HepG2 (cell line): Measurements from ENCODE around the gene TRMT1. TPM values are rescaled to one million over a fixed set of nuclear protein-coding genes. Genes with fewer than 3 reads are reported as not detected.

Experiments used
- ATAC-seq: fragments of 200-7000 bp; cut with Tn5 transposase; 3 replicates; pipeline ENCODE4 v1.9.1; 2020; ENCODE audit warnings: mild to moderate bottlenecking, moderate library complexity
- BruUV-seq: library from RNA; stranded (reverse); fragments of 400-500 nt; replicated peaks from 2 replicates; lab custom pipeline; 2021; lab: Mats Ljungman, UMichigan
- CTCF ChIA-PET: fragments of 300-600 bp; formaldehyde crosslinking; extraction: SDS; loops from one replicate; lab custom pipeline; 2021; ENCODE audit warnings: low total read pairs, inconsistent platforms, low intra/inter-chr PET ratio; lab: Yijun Ruan, JAX
- POLR2A ChIA-PET: fragments of 350-600 bp; sonication (Branson Sonifier 250); formaldehyde crosslinking; loops from one replicate; lab custom pipeline; 2020; ENCODE audit warnings: antibody characterized with exemption, inconsistent platforms; lab: Yijun Ruan, JAX
- DNase-seq: peaks from one replicate; pipeline ENCODE4 v3.0.0-alpha.2; 2015; ENCODE audit warnings: low spot score
- FAIRE-seq: peaks from 3 replicates; lab custom pipeline; 2011; peaks lifted over from hg19 to GRCh38; lab: Jason Lieb, UNC
- H2AFZ ChIP-seq: one replicate; pipeline ENCODE4 v1.6.1; 2011; ENCODE audit warnings: low read length, inconsistent platforms
- H3K27ac ChIP-seq: fragments of 300-600 bp; 3 replicates; pipeline ENCODE4 v1.8.0; 2011; ENCODE audit warnings: mixed run types, mild to moderate bottlenecking, mixed read lengths, low read length, inconsistent platforms; ENCODE audit not compliant: insufficient read depth; ENCODE audit errors: extremely low read length
- H3K27me3 ChIP-seq, 2 experiments: fragments of 200-600 bp in 1 of 2; 2 replicates in 1 of 2; 3 replicates in 1 of 2; pipeline versions ENCODE4 v1.6.0 to v1.8.0; 2011; ENCODE audit warnings: low read length in 2 of 2, mild to moderate bottlenecking in 2 of 2, moderate library complexity in 2 of 2, inconsistent platforms in 1 of 2; ENCODE audit not compliant: insufficient read depth in 2 of 2, control insufficient read depth in 1 of 2
- H3K36me3 ChIP-seq, 2 experiments: fragments of 200-600 bp in 1 of 2; replicated peaks in 1 of 2; 2 replicates in 1 of 2; 3 replicates in 1 of 2; pipeline versions ENCODE4 v1.5.1 to v1.8.0; 2011; ENCODE audit warnings: low read length in 2 of 2, inconsistent platforms in 1 of 2; ENCODE audit not compliant: insufficient read depth in 2 of 2, control insufficient read depth in 1 of 2
- H3K4me1 ChIP-seq: 2 replicates; pipeline ENCODE4 v1.5.1; 2012; ENCODE audit warnings: low read length, inconsistent platforms; ENCODE audit not compliant: insufficient read depth
- H3K4me2 ChIP-seq: 2 replicates; pipeline ENCODE4 v1.6.0; 2011; ENCODE audit warnings: low read depth, low read length, inconsistent platforms
- H3K4me3 ChIP-seq, 3 experiments: fragments of 200-600 bp in 1 of 3; sonication (generic), shearing (Covaris generic) in 1 of 3; replicated peaks in 1 of 3; 2 replicates each; pipeline ENCODE4 v1.5.1; 2011 to 2016; ENCODE audit warnings: low read length in 3 of 3, inconsistent platforms in 2 of 3, low read depth in 2 of 3, mild to moderate bottlenecking in 2 of 3, control low read depth in 1 of 3, mixed read lengths in 1 of 3; ENCODE audit not compliant: insufficient read depth in 1 of 3
- H3K79me2 ChIP-seq: one replicate; pipeline ENCODE4 v1.6.1; 2011; ENCODE audit warnings: low read length, inconsistent platforms; ENCODE audit not compliant: insufficient read depth
- H3K9ac ChIP-seq: 2 replicates; pipeline ENCODE4 v1.6.0; 2011; ENCODE audit warnings: mild to moderate bottlenecking, low read depth, low read length, inconsistent platforms; ENCODE audit not compliant: insufficient read depth
- H3K9me3 ChIP-seq: 2 replicates; pipeline ENCODE4 v1.5.1; 2012; ENCODE audit warnings: mild to moderate bottlenecking, low read length
- H4K20me1 ChIP-seq: 2 replicates; pipeline ENCODE4 v1.6.0; 2011; ENCODE audit warnings: inconsistent platforms, mild to moderate bottlenecking, low read length, moderate library complexity; ENCODE audit not compliant: insufficient read depth
- AGO2 ChIP-seq: fragments of 200-400 bp; formaldehyde crosslinking; optimal IDR thresholded peaks from 2 replicates; pipeline ENCODE3; 2017; ENCODE audit warnings: mild to moderate bottlenecking, low read depth, low read length, moderate library complexity
- ARNT2 ChIP-seq: sonication (generic); formaldehyde crosslinking; IDR thresholded peaks from 2 replicates; pipeline ENCODE4 v1.8.0; 2022; ENCODE audit warnings: mild to moderate bottlenecking, low read depth, missing genetic modification reagents, moderate library complexity
- BRF2 ChIP-seq: sonication (generic); formaldehyde crosslinking; IDR thresholded peaks from 2 replicates; pipeline ENCODE4 v1.8.1; 2022; ENCODE audit warnings: mild to moderate bottlenecking, missing genetic modification reagents
- FOXA3 ChIP-seq: IDR thresholded peaks from 2 replicates; pipeline ENCODE4 v1.6.1; 2016; ENCODE audit warnings: missing genetic modification reagents, missing compliant biosample characterization
- HDAC1 ChIP-seq: sonication (generic); formaldehyde crosslinking; IDR thresholded peaks from 2 replicates; pipeline ENCODE4 v1.5.1; 2020; ENCODE audit warnings: mild to moderate bottlenecking, missing genetic modification reagents
- SAP130 ChIP-seq: IDR thresholded peaks from 2 replicates; pipeline ENCODE4 v1.6.1; 2016; ENCODE audit warnings: low read depth
- SMYD3 ChIP-seq: sonication (generic); formaldehyde crosslinking; IDR thresholded peaks from 2 replicates; pipeline ENCODE4 v1.8.1; 2023; ENCODE audit warnings: mild to moderate bottlenecking, missing genetic modification reagents
- SOX5 ChIP-seq: IDR thresholded peaks from 2 replicates; pipeline ENCODE4 v1.6.1; 2016; ENCODE audit warnings: borderline replicate concordance
- YEATS4 ChIP-seq: sonication (generic); formaldehyde crosslinking; IDR thresholded peaks from 2 replicates; pipeline ENCODE4 v1.4.0; 2020; ENCODE audit warnings: missing genetic modification reagents, borderline replicate concordance
- ZBTB33 ChIP-seq: sonication (generic); formaldehyde crosslinking; IDR thresholded peaks from 2 replicates; pipeline ENCODE4 v1.4.0; 2020; ENCODE audit warnings: missing genetic modification reagents
- ZFX ChIP-seq: sonication (generic); formaldehyde crosslinking; IDR thresholded peaks from 2 replicates; pipeline ENCODE4 v1.4.0; 2020; ENCODE audit warnings: mild to moderate bottlenecking, low read depth, missing genetic modification reagents, moderate library complexity
- ZNF687 ChIP-seq: sonication (generic); formaldehyde crosslinking; IDR thresholded peaks from 2 replicates; pipeline ENCODE4 v1.5.1; 2020; ENCODE audit warnings: mild to moderate bottlenecking, missing genetic modification reagents, moderate library complexity
- WGBS: methylation state at CpG from one replicate; pipeline ENCODE4 v1.1.6; 2017; ENCODE audit warnings: low lambda C conversion rate; 5-methylcytosine and 5-hydroxymethylcytosine counted together
- in situ Hi-C: cut with HindIII; loops from 2 replicates; pipeline ENCODE4 v1.10.0; 2017; ENCODE audit warnings: low pct_unique_long_range_greater_than_20kb; ENCODE audit not compliant: extremely low pct_ligation_motif_present
- intact Hi-C: fragments of 100-400 bp; cut with micrococcal nuclease; formaldehyde crosslinking; loops from one replicate; pipeline ENCODE4 v1.10.0; 2022; ENCODE audit not compliant: unreplicated experiment
- polyA plus RNA-seq, 8 experiments: library from polyadenylated mRNA; depleted of rRNA in 3 of 8; stranded (reverse) in 7 of 8; unstranded in 1 of 8; fragments of >200 nt; fragmentation: Illumina TruSeq in 4 of 8; extraction: Trizol in 4 of 8; gene quantifications; 2 replicates each; pipeline versions ENCODE4 v1.2.1 to v1.2.3, GENCODE V29; 2011 to 2016; ENCODE audit warnings: low read depth in 4 of 8, missing spikeins in 1 of 8, mixed read lengths in 1 of 8; ENCODE audit not compliant: insufficient read depth in 1 of 8
- total RNA-seq, 5 experiments: library from RNA; depleted of rRNA; stranded (reverse); fragments of >200 nt; fragmentation: Illumina TruSeq; extraction: Trizol; gene quantifications; 2 replicates each; pipeline ENCODE4 v1.2.3, GENCODE V29; 2016; ENCODE audit warnings: low read depth in 1 of 5

The TRMT1 gene
- total and polyA plus RNA-seq, 2 of the 13 experiments (the other 11 are each of a cell fraction or from before 2014, with no cell fraction given): 35.5 to 44.1 TPM

GRCh38 chr19:13092606-13093235 is 23.8 kb downstream of the TRMT1 start:
- FAIRE-seq: no peak
- CTCF ChIA-PET: interaction anchor here (1.7 to 2.6 kb wide), 3 partner anchors 109 to 127 kb away, joined by 11 to 44 read pairs (median 18); no protein-coding TSS in a partner anchor
- intact Hi-C loops: loop anchor here (1.0 kb wide), 1 partner anchor 114 kb away; no protein-coding TSS in a partner anchor
- ATAC-seq: no peak
- H3K27me3 ChIP-seq: no peaks in the 10 kb centered on the region
- H3K36me3 ChIP-seq: peaks cover 0 to 2% of the 10 kb centered on the region in 2 experiments; a peak in 2 of 5 replicates
- DNase-seq: peak; percentile 13
- H4K20me1 ChIP-seq: no peaks in the 10 kb centered on the region; the same call in 1 of the 2 replicates
- TF ChIP-seq BRF2 (CRISPR knock-in tag): no peak
- TF ChIP-seq SOX5 (CRISPR knock-in tag): peak; percentile 28; the same call in 1 of the 2 replicates
- peak; percentile 41 for TF ChIP-seq AGO2
- 0 out of 2 replicates have a peak, but pooled peaks have one; percentile 21 for TF ChIP-seq ZFX (CRISPR knock-in tag)
- TF ChIP-seq ARNT2 (CRISPR knock-in tag): no peak
- no peak for TF ChIP-seq SMYD3 (CRISPR knock-in tag)
- TF ChIP-seq ZNF687 (CRISPR knock-in tag): peak; percentile 10; the same call in 1 of the 2 replicates
- 0 out of 2 replicates have a peak, but pooled peaks have one; percentile 16 for TF ChIP-seq FOXA3 (CRISPR knock-in tag)
- TF ChIP-seq ZBTB33: peak; percentile 95
- no peak for TF ChIP-seq YEATS4 (CRISPR knock-in tag)
- TF ChIP-seq HDAC1 (CRISPR knock-in tag): no peak
- TF ChIP-seq SAP130 (CRISPR knock-in tag): 0 out of 2 replicates have a peak, but pooled peaks have one; percentile 5
- TF ChIP-seq, all 625 proteins: peak for 7
- 54% methylated on average over 8 of the region's 14 CpGs for WGBS
- H3K4me2 ChIP-seq: no peak overlapping the region
- BruUV-seq: no TSS peak
- POLR2A ChIA-PET: interaction anchor here (1.5 to 1.7 kb wide), 2 partner anchors 32 to 38 kb away, joined by 4 to 6 read pairs; no protein-coding TSS in a partner anchor
- no peaks in the 10 kb centered on the region for H3K79me2 ChIP-seq
- H3K4me1 ChIP-seq: peaks cover 50% of the 10 kb centered on the region
- H3K9me3 ChIP-seq: no peaks in the 10 kb centered on the region
- no peak overlapping the region for H3K9ac ChIP-seq
- in situ Hi-C loops: loop anchor here (5.0 kb wide), 2 partner anchors 60 to 115 kb away; no protein-coding TSS in a partner anchor
- no peak overlapping the region for H3K27ac ChIP-seq
- no peak overlapping the region for H3K4me3 ChIP-seq
- no peak overlapping the region for H2AFZ ChIP-seq
